Epithelial cell of esophagus (primary cell): Measurements from ENCODE around the gene TSPAN3.

ENCODE experiments used
- DNase-seq: peaks from one replicate; pipeline ENCODE4 v3.0.0; 2010; ENCODE audit warnings: low read depth
- H3K4me3 ChIP-seq: 2 replicates; pipeline ENCODE4 v1.5.1; 2011; ENCODE audit warnings: mild to moderate bottlenecking, low read length, control low read depth
- CTCF ChIP-seq: IDR thresholded peaks from 2 replicates; pipeline ENCODE4 v1.5.1; 2011; ENCODE audit warnings: low read depth, mild to moderate bottlenecking, low read length, control low read depth, inconsistent platforms; ENCODE audit not compliant: insufficient read depth; ENCODE audit errors: missing control alignments

TSPAN3 gene

GRCh38 chr15:77058468-77058867 lies 12.4 kb downstream of the TSPAN3 start:
- no peak overlapping the region for H3K4me3 ChIP-seq
- no peak for TF ChIP-seq CTCF
- DNase-seq, result no peak

- DNase-seq, result no peak
- TF ChIP-seq CTCF, result no peak
- no peak overlapping the region for H3K4me3 ChIP-seq
Measured at GRCh38 chr15:77057685-77058084, 13.2 kb downstream of the TSPAN3 start.

GRCh38 chr15:77057072-77057471 lies 13.8 kb downstream of the TSPAN3 start:
- DNase-seq, result no peak

GRCh38 chr15:77053709-77054108 lies 17.2 kb downstream of the TSPAN3 start:
- H3K4me3 ChIP-seq, result no peak overlapping the region
- DNase-seq, result no peak
- no peak for TF ChIP-seq CTCF

More at GRCh38 chr15:77057072-77057471, 13.8 kb downstream of the TSPAN3 start:
- no peak for TF ChIP-seq CTCF
- H3K4me3 ChIP-seq, result no peak overlapping the region

- no peak overlapping the region for H3K4me3 ChIP-seq
- no peak for TF ChIP-seq CTCF
- DNase-seq, result no peak
Measured at GRCh38 chr15:77052556-77052955, 18.4 kb downstream of the TSPAN3 start.

- DNase-seq, result no peak
Measured at GRCh38 chr15:77048135-77048876, 22.6 kb downstream of the TSPAN3 start.

More at GRCh38 chr15:77048135-77048876, 22.6 kb downstream of the TSPAN3 start:
- no peak for TF ChIP-seq CTCF
- no peak overlapping the region for H3K4me3 ChIP-seq
